Fibroblast of lung (primary cell): ENCODE results near the gene MRTFA. TPM values are rescaled to one million over a fixed set of nuclear protein-coding genes. Genes with fewer than 3 reads are reported as not detected.

Source experiments
- DNase-seq, 2 donors: peaks; one replicate each; pipeline versions ENCODE4 v3.0.0 to v3.0.0-alpha.2; 2010; ENCODE audit warnings: low read depth in 2 of 2
- H2AFZ ChIP-seq: 2 replicates; pipeline ENCODE4 v1.5.1; 2012; ENCODE audit warnings: low read length, control low read depth, inconsistent platforms
- H3K27ac ChIP-seq: 2 replicates; pipeline ENCODE4 v1.5.1; 2011; ENCODE audit warnings: low read length, control low read depth; ENCODE audit not compliant: insufficient read depth
- H3K27me3 ChIP-seq: 2 replicates; pipeline ENCODE4 v1.5.1; 2011; ENCODE audit warnings: mild to moderate bottlenecking, low read length; ENCODE audit not compliant: control insufficient read depth, insufficient read depth
- H3K36me3 ChIP-seq: 2 replicates; pipeline ENCODE4 v1.5.1; 2011; ENCODE audit warnings: low read length; ENCODE audit not compliant: control insufficient read depth, insufficient read depth
- H3K4me1 ChIP-seq: 2 replicates; pipeline ENCODE4 v1.5.1; 2011; ENCODE audit warnings: low read length; ENCODE audit not compliant: control insufficient read depth, insufficient read depth; ENCODE audit errors: extremely low read depth
- H3K4me2 ChIP-seq: 2 replicates; pipeline ENCODE4 v1.5.1; 2011; ENCODE audit warnings: low read length, control low read depth; ENCODE audit not compliant: insufficient read depth; ENCODE audit errors: extremely low read depth
- H3K4me3 ChIP-seq, 4 experiments: fragments of 200-600 bp in 1 of 4; sonication (generic) in 1 of 4; replicated peaks in 1 of 4; 2 replicates each; pipeline ENCODE4 v1.5.1; 2011 to 2016; ENCODE audit warnings: low read length in 4 of 4, low read depth in 3 of 4, mild to moderate bottlenecking in 3 of 4, control low read depth in 2 of 4, inconsistent platforms in 1 of 4, mixed read lengths in 1 of 4; ENCODE audit not compliant: insufficient read depth in 1 of 4; ENCODE audit errors: control extremely low read depth in 1 of 4
- H3K79me2 ChIP-seq: 2 replicates; pipeline ENCODE4 v1.5.1; 2012; ENCODE audit warnings: mild to moderate bottlenecking, low read length, inconsistent platforms; ENCODE audit not compliant: control insufficient read depth, insufficient read depth
- H3K9ac ChIP-seq: 2 replicates; pipeline ENCODE4 v1.5.1; 2011; ENCODE audit warnings: mild to moderate bottlenecking, low read length, control low read depth; ENCODE audit not compliant: insufficient read depth
- H3K9me3 ChIP-seq: 2 replicates; pipeline ENCODE4 v1.5.1; 2012; ENCODE audit warnings: low read depth, low read length; ENCODE audit not compliant: control insufficient read depth, insufficient read depth
- H4K20me1 ChIP-seq: 2 replicates; pipeline ENCODE4 v1.5.1; 2011; ENCODE audit warnings: low read length; ENCODE audit not compliant: control insufficient read depth, insufficient read depth; ENCODE audit errors: extremely low read depth
- EZH2 ChIP-seq: IDR thresholded peaks from 2 replicates; pipeline ENCODE4 v1.5.1; 2012; ENCODE audit warnings: low read length, control low read depth, mild to moderate bottlenecking; ENCODE audit errors: missing control alignments
- polyA minus RNA-seq: library from RNA; depleted of rRNA, polyadenylated mRNA; stranded (reverse); fragments of >200 nt; gene quantifications from 2 replicates; pipeline ENCODE4 v1.2.3, GENCODE V29; 2011; ENCODE audit warnings: low replicate concordance
- polyA plus RNA-seq, 2 donors: library from polyadenylated mRNA; depleted of rRNA in 1 of 2; stranded (reverse) in 1 of 2; unstranded in 1 of 2; fragments of >200 nt; gene quantifications; 2 replicates each; pipeline ENCODE4 v1.2.1, GENCODE V29; 2011 to 2012; ENCODE audit warnings: missing spikeins in 1 of 2
- total RNA-seq: library from RNA; depleted of rRNA; stranded (reverse); fragments of >200 nt; gene quantifications from 2 replicates; pipeline ENCODE4 v1.2.1, GENCODE V29; 2014
- TF ChIP-seq, protein P1 (sequence below), 2 donors: IDR thresholded peaks in 1 of 2; conservative IDR thresholded peaks in 1 of 2; 1 replicate in 1 of 2; 2 replicates in 1 of 2; pipeline ENCODE4 v1.5.1; 2011 to 2012; ENCODE audit warnings: low read length in 2 of 2, control low read depth in 1 of 2, inconsistent platforms in 1 of 2, low read depth in 1 of 2, mild to moderate bottlenecking in 1 of 2

MRTFA gene
- 13.4 and 23.0 TPM in 2 replicates for total RNA-seq
- 7.5 and 7.6 TPM in 2 replicates for polyA plus RNA-seq
- polyA plus RNA-seq (2012), result 26.9 and 30.2 TPM in 2 replicates
- 120 and 132 TPM in 2 replicates for polyA minus RNA-seq

DNA sequence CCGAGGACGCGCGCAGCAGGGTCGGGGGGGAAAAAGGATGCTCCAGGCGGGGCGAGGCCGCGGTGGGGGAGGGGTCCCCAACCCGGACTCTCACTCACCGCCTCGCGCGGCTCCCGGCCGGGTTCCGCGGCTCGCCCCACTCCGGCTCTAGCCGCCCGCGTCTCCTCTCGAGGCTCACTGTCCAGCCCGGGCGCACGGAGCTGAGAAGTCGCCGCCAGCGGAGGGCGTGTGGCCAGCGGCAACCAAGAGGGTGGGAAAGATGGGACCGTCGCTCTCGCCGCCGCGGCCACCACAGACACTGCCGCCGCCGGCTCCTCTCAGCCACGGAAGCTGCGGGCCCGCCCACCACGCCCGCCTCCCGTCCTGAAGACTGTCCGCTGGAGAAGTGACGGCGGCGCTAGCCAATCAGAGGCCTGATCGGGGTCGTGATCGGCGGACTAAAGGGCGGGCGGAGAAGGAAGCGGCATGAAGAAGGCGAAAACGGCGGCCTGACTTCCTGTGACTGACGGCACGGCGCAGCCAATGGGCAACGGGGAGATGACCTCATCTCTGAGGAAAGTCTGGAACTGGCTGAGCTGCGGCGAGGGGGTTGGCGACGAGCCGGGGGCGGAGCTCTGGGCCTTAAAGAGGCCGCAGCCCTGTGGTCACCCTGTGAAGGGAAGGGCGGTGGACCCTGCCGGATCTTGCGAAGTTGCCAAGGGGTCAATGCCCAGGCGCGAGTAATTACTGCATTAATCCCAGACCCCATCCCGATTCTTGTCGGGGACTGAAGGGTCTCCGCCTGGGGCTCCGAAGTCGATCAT, at the start of gene MRTFA:
MRTFA (minus strand) TSS at position 340 of the 803 bp plus-strand sequence.
- Histone ChIP-seq H3K9me3 (no peaks in the 10 kb centered on the region), H3K79me2 (peaks cover 47% of the 10 kb centered on the region), H3K9ac (peak within 1 kb of the TSS; percentile 94), H3K4me3 (peak within 1 kb of the TSS; percentile 69 to 93 (median 86)), H3K4me2 (peak within 1 kb of the TSS; percentile 97), H3K27ac (peak within 1 kb of the TSS; percentile 94), H4K20me1 (no peaks in the 10 kb centered on the region), H2AFZ (peak within 1 kb of the TSS; percentile 94), H3K4me1 (peaks cover 5% of the 10 kb centered on the region), H3K27me3 (no peaks in the 10 kb centered on the region), H3K36me3 (no peaks in the 10 kb centered on the region)
- TF ChIP-seq, protein P1, sequence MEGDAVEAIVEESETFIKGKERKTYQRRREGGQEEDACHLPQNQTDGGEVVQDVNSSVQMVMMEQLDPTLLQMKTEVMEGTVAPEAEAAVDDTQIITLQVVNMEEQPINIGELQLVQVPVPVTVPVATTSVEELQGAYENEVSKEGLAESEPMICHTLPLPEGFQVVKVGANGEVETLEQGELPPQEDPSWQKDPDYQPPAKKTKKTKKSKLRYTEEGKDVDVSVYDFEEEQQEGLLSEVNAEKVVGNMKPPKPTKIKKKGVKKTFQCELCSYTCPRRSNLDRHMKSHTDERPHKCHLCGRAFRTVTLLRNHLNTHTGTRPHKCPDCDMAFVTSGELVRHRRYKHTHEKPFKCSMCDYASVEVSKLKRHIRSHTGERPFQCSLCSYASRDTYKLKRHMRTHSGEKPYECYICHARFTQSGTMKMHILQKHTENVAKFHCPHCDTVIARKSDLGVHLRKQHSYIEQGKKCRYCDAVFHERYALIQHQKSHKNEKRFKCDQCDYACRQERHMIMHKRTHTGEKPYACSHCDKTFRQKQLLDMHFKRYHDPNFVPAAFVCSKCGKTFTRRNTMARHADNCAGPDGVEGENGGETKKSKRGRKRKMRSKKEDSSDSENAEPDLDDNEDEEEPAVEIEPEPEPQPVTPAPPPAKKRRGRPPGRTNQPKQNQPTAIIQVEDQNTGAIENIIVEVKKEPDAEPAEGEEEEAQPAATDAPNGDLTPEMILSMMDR (conservative IDR thresholded peaks at IDR 0.05 in 1 of 2, IDR thresholded peaks at IDR 0.05 in 1 of 2; ENCODE audit: low read depth in 1 of 2, low read length in 2 of 2), result no peak
- DNase-seq, result peak; percentile 100

- Histone ChIP-seq H3K4me1 (no peaks in the 10 kb centered on the region), H3K9me3 (no peaks in the 10 kb centered on the region), H3K9ac (no peak overlapping the region), H3K79me2 (no peaks in the 10 kb centered on the region), H3K27me3 (no peaks in the 10 kb centered on the region), H3K36me3 (no peaks in the 10 kb centered on the region), H3K4me3 (no peak overlapping the region), H4K20me1 (no peaks in the 10 kb centered on the region), H3K4me2 (no peak overlapping the region), H3K27ac (no peak overlapping the region), H2AFZ (no peak overlapping the region)
- no peak for TF ChIP-seq EZH2
- TF ChIP-seq, protein P1 (conservative IDR thresholded peaks at IDR 0.05 in 1 of 2, IDR thresholded peaks at IDR 0.05 in 1 of 2; ENCODE audit: low read depth in 1 of 2, low read length in 2 of 2), result no peak
- DNase-seq, result no peak
Observed at GRCh38 chr22:40685406-40685805, 48.9 kb upstream of the MRTFA start.

DNA sequence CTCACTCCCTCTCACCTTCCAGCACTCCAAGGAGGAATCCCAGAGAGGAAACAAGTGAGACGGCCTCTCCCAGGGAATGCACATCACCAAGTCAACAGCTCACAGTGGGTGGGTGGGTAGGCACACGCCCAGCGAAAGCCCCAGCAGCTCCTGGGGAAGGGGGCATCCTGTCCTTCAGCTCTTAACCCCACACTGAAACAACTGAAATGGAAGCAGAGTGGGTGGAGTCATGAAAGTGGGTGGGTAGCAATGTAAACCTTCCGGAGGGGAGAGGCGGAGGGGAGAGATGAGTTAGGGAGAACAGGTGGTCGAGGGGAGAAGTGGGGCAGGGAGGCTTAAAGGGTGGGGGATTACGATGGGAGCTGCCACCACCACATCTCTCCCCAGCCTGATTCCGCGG, 48.2 kb upstream of the MRTFA start:
- no peak overlapping the region for H2AFZ ChIP-seq
- no peaks in the 10 kb centered on the region for H3K36me3 ChIP-seq
- no peak overlapping the region for H3K4me2 ChIP-seq

More for the DNA sequence above, 48.2 kb upstream of the MRTFA start:
- H3K79me2 ChIP-seq, result no peaks in the 10 kb centered on the region
- no peak overlapping the region for H3K9ac ChIP-seq
- H4K20me1 ChIP-seq, result no peaks in the 10 kb centered on the region
- no peaks in the 10 kb centered on the region for H3K27me3 ChIP-seq
- H3K4me1 ChIP-seq, result no peaks in the 10 kb centered on the region
- no peak for DNase-seq
- no peak overlapping the region for H3K27ac ChIP-seq
- TF ChIP-seq, protein P1 (conservative IDR thresholded peaks at IDR 0.05 in 1 of 2, IDR thresholded peaks at IDR 0.05 in 1 of 2; ENCODE audit: low read depth in 1 of 2, low read length in 2 of 2), result no peak
- TF ChIP-seq EZH2, result no peak
- no peaks in the 10 kb centered on the region for H3K9me3 ChIP-seq
- H3K4me3 ChIP-seq, result no peak overlapping the region
